GM19193 (cell line): ENCODE data around the gene ZFPM1.

ENCODE experiments used
- POLR2A ChIP-seq: IDR thresholded peaks from 4 replicates; pipeline ENCODE4 v1.6.1; 2011; ENCODE audit not compliant: insufficient read depth, insufficient read length; ENCODE audit errors: extremely low read depth

Gene ZFPM1

DNA sequence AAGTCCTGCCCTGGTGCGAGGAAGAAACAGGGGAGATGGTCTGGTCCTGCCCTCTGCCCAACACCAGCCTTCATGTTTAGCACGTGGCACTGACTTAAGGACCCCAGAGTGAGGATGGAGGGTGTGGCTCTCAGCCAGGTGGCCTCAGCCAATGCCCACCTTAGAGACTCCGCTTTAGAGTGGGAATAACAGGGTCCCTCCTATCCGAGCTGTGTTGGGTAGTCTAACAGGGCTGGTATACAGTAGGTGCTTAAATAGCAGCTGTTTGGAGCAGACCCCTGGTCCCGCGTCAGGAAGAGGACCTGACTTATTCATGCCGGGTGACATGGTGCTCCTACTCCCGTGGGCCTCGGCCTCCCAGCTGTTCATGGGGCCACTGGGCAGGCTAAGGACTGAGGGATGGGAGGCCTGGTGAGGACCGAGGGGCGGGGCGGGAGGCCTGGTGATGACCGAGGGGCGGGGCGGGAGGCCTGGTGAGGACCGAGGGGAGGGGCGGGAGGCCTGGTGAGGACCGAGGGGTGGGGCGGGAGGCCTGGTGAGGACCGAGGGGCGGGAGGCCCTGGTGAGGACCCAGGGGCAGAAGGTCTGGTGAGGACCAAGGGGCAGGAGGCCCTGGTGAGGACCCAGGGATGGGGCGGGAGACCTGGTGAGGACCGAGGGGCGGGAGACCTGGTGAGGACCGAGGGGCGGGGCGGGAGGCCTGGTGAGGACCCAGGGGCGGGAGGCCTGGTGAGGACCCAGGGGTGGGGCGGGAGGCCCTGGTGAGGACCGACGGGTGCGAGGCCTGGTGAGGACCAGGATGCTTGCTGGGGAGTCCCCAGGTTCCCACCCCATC lies 7.6 kb downstream of the ZFPM1 start:
- no peak for TF ChIP-seq POLR2A

GRCh38 chr16:88461331-88462269 lies 8.5 kb downstream of the ZFPM1 start:
- no peak for TF ChIP-seq POLR2A

DNA sequence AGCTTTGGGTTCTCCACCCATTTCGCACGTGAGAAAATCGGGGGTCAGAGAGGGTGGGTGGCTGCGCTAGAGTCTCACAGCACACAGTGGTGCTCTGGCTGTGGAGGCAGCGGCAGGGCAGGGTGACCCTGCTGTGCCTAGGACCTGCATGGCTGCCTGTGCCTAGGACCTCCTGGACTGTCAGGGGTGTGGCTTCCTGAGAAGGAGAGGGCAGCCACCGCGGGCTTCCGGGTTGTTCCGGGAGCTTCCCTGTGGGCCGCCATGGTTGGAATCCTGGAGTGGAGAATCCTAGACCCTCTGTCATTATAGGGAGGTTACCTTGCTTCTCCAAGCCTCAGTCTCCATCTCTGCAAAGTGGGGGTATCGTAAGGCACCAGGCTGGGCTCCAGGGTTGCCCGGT lies 9.3 kb downstream of the ZFPM1 start:
- no peak for TF ChIP-seq POLR2A

DNA sequence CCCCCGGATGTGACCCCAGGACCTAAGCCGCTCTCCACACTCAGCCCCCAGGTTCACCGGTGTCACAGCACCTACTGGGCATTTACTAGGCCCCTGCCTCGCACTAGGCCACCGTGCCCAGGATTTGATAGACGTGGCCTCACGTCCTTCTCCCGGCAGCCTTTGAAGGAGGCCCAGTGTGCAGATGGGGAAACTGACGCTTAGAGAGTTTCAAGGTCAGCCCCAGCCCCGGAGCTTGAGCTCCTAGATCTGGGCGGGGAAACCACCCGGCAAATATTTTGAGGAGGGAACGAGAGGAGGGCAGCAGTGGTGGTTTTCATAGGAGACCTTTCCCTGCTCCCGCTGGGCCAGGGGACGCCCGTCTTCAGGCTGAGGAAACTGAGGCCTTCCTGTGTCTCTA lies 10.3 kb downstream of the ZFPM1 start:
- TF ChIP-seq POLR2A, result no peak

DNA sequence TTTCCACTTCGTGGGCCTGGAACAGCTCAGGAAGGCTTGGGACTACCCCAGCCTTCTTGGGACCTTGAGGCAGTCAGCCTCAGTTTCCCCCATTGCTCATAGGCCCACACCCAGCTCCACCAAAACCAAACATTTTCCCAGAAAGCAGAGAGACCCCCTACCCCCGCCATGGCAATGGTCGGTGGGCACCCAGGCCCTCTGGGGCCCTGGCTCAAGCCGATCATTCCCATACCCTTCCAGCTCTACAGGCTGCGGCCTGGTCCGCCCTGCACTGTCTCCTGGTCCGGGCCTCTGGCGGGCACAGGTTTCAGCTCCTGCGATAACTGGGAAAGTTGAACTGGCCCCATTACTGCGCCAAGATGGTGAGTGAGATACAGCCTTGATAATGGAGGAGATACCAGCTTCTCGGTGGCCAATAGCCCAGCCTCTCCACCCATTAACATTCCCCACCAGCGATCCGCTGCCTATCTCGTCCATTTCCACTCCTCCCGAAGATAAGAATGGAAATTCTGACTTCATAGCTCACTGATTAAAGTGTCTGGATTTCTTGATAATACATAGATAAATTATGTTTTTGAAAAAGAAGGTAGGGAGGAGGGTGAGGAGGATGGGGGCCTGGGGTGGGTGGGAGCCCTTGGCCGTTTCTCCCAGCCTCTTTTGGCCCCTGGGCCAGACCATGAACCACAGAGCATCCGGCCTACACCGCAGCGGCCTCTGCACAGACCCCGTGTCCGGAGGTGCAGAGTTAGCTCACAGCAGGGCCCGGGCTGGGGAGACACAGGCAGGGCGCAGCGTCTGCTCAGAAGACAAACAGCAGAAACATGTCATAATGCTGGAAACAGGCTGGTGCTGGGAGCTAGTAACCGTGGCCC lies 11.6 kb downstream of the ZFPM1 start:
- no peak for TF ChIP-seq POLR2A

DNA sequence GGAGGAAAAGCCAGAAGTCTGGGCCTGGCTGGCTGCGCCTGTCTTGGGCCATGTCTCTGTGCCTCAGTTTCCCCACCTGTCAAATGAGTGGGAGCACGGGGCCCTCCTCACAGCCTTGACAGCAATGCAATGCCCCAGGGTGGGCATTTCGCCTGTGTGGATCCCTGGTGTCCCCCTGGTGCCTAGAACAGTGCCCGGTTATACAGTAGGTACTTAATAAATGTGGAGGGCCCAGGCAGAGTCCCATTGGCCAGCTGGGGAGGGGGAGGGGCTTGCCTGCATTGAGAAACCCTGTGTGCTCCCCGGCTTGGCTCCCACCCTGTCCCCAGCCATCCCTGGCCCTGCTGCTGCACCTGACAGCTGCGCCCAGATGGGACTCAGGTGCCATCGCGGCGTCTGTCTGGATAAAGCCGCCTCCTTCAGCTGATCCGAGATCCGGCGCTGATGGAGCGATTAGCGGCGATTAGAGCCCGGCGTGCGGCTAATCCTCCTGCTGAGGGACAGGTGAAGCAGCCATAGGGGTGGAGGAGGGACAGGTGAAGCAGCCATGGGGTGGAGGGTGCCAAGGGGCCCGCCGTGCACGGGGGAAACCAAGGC lies 12.4 kb downstream of the ZFPM1 start:
- TF ChIP-seq POLR2A, result no peak

- no peak for TF ChIP-seq POLR2A
Measured at GRCh38 chr16:88466175-88466862, 13.2 kb downstream of the ZFPM1 start.

DNA sequence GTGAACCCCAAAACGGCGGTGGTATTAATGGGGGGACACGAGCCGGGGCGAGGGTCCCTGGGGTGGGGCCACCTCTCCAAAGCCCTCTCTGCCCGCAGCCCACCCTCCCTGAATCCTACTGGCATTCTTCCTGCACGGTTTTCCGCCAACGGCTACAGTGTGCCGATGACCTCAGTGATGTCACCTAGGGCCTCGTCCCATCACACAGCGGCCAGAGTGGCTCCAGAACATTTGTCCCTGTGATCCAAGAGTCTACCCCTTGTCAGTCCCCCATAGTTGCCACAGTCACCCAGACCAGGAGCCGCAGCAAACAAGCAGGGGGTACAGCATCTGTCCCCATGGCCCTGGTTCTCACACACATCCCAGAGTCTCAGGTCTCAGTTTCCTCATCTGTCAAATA lies 13.9 kb downstream of the ZFPM1 start:
- TF ChIP-seq POLR2A, result no peak

- TF ChIP-seq POLR2A, result no peak
Measured at GRCh38 chr16:88467541-88467944, 14.5 kb downstream of the ZFPM1 start.

- no peak for TF ChIP-seq POLR2A
Measured at GRCh38 chr16:88468275-88469129, 15.4 kb downstream of the ZFPM1 start.

DNA sequence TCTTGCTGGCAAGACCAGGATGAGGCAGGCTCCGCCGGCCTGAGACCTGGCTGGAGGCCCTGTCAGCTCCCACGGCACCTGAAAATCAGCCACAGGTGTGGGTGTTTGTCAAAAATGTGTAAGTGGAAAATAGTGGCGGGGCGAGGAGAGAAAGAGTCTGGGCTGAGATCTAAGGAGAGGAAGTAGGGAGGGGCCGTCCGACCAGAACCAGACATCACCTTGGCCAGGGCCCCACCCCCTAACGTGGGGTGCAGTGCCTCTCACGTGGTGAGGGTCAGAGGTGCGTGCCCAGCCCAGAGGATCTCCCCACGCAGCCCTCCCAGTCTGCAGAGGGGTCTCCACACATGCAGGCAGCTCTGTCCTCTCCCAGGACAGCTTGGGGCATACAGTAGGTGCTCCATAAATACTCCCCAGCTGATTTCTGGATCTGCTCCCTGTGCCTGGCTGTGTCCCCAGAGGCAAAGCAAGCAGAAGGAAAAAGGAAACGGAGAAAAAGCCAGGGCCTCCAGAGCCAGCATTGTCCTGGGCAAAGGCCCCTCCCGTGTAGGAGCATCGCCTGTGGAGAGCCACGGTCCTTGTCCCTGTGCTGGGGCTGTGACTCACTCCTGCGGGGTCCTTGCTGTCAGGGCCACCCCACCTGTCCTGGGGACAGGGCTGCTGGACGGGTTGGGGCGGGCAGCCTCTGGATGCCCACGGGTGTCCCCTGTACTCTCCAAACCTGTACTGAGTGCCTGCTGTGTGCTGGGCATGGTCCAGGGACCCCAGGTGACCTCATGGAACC lies 16.7 kb downstream of the ZFPM1 start:
- no peak for TF ChIP-seq POLR2A

DNA sequence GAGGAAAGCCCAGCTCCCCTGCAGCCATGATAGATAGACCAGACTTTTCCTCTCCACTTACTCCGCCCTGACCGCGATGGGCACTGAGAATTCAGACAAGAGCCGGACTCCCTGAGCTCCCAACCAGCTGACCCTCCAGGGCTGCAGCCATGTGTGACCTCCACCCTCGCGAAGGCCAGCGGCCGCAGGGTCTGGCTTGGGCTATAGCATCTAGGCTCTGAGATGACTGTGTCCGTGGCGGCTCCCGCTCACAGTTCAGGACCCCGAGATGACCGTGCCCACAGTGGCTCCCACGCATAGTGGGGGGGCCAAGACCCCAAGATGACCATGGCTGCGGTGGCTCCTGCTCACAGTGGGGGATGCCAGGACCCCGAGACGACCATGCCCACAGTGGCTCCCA lies 18.0 kb downstream of the ZFPM1 start:
- no peak for TF ChIP-seq POLR2A
